ENCODE results near the gene CELF1.
A peak's percentile ranks its signal among the peaks of the same experiment; 100 is the strongest.

The CELF1 gene

DNA sequence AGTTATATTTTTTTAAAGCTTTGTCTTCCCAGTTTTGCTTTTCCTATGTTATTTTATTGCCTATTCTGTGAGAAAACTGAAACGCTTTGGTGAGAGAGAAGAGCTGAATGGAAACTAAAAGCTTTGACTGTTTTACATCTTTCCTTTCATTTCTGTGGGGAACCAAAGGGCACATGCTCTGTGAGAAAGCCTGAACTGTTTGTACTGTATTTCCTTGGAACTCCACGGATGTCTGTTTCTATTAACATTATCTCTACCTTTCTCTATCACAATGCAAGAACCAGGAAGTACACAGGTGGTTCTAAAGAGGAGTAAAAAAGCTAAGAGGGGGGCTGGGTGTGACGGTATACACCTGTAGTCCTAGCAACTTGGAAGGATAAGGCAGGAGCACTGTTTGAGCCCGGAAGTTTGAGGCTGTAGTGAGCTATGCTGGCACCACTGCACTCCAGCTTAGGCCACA lies 43.8 kb downstream of the CELF1 start:
- DNase-seq = no peak

DNA sequence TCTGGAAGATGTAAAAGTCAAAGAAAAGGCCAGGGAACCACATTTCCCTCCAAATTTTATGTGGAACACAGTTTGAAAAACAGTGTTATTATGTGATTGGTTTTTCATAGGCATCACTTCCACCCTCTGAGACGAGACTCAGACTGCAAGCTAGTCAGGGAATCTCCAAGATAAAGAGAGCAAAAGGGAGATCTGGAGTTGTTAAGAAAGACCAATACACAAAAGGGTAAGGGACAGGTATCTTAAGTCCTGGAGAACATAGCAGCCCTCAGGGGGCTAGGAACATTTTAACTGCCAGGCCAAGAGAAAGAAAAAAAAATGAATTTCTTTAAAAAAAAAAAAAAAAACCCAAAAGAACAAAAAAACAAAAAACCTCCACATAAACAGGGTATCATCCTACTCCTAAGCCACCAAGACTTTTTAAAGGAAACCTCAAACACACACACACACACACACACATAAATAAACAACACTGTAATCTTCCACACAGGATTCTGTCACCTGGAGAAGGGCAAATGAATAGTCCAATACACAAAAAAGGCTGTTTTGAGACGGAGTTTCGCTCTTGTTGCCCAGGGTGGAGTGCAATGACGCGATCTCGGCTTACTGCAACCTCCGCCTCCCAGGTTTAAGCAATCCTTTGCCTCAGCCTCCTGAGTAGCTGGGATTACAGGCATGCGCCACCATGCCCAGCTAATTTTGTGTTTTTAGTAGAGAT lies 44.5 kb downstream of the CELF1 start:
- DNase-seq = peak in 1 of 4 experiments; percentile 29

DNA sequence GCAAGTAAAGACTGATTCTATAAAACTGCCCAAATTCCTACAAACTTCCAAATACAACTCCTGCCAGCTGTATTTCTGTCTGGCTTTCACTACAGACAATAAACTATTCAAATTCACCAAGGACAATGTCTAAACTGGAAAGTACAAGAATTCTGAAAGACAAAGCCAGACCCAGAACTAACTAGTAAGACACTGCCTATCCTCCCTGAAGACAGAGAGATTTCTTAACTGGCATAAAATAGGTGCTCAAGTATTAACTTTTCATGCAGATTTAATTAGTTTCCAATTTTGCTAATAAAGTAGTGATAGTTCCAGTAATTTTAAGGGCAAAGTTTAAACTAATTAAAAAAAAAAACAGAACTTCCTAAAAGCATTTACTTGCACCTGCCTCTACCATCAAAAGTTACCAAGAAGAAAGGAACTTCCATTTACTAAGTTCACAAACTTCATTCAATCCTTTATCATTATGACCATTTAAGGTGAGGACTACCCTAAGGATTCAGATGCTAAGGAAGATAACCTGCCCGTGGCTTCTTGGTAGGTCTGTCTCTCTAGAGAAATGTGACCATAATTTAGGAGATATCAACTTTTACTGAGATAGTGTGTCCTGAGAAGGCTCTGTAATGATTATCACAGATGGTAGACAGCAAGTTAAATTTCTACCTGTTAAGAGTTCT lies 45.2 kb downstream of the CELF1 start:
- no peak for DNase-seq

DNA sequence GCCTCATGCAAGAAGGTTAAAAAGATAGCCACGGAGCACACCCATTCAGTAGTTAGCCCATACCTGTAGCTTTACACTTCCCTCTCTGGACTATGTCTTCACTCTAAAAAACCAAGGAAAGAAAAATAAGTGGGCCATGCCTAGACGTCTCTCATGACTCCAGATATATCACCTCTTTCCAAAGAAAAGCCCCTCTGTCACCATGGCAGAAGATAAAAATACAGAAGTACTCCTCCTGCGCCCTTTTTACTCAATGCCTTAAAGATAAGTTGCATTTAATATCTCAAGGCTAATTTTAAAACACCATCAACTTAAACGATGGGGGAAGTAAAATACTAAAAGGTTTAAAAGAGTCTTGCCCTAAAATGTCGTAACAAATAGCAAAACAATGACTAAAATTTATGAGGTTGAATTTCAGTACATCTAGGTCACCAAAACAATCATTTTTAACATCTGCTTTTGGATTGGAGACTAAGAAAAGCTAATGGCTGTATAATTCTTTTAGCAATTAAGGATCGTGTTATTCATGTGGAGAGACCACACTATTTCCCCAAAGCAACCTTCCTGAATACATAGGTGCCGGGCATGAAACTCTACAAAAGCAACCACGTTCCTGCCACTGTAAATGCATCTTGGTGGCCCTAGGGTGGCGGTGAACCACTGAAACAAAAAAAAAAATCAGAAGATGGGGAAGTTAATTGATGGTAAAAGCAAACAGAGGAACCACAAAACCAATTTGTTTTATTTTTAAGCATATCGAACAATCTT lies 46.0 kb downstream of the CELF1 start:
- peak in 1 of 4 experiments; percentile 35 for DNase-seq

DNA sequence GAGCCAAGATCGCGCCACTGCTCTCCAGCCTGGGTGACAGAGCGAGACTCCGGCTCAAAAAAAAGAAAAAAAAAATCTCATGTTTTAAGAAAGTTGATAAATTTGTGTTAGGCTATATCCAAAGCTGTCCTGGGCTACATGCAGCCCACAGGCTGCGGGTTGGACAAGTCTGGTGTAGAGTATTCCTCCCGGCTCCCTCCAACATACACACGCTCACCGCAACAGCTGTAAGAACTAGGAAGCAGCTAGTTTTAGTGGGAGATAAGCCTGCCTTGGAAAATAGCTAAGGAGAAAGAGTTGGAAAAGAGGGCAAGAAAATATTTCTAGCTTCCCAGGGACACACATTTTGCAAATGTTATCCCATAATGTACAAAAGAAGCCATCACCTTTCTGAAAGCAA lies 46.6 kb downstream of the CELF1 start:
- DNase-seq = no peak

DNA sequence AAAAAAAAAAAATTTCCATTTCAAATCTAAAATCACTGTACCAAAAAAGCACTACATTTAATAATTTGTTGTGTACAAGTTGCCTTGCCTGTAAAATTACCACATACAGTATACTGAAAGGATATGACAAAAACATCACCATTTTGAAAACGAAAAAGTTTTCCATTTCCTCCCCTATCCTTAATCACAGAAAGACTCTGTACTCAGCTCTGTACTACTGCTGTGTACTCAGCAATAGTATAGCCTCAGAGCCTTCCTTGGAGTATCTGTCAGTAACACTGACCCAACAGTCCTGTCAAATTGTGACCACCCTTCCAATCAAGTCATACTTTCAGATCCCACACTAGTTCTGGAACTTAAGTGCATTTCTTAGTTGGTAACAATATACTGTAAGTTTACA lies 48.0 kb downstream of the CELF1 start:
- no peak for DNase-seq

DNA sequence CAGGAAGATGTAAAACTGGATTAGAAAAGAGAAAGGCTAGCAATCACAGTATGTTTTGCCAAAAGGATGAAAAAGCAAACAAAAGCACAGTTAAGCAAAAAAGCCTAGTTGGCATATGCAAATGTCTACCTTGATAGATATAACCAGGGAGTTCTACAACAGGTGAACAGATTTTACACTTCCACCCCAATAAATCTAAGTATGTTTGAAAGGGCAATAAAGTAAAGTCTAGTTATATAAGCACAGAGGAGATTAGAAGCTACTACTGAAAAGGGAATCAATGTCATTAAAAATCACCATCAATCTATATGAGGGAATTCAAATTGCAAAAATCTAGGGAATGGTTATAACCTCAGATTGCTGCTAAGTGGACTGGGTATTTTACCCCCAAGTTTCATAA lies 49.7 kb downstream of the CELF1 start:
- no peak for DNase-seq

DNA sequence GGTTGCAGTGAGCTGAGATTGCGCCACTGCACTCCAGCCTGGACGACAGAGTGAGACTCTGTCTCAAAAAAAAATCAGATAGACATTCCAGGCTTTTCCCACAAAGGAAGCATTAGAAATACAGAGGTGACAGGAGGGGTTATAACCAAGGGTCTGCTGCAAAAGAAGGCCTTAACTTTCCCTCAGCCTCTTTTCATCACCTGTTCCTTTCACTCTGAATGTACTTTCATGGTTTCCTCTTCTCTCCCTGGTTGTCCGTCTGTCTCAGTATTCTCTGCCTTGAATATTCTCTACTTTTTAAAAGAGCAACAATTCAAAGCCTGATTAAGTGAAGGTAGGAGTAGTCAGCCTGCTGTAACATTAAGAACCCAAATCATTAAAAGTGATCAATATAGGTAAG lies 50.2 kb downstream of the CELF1 start:
- no peak for DNase-seq

DNA sequence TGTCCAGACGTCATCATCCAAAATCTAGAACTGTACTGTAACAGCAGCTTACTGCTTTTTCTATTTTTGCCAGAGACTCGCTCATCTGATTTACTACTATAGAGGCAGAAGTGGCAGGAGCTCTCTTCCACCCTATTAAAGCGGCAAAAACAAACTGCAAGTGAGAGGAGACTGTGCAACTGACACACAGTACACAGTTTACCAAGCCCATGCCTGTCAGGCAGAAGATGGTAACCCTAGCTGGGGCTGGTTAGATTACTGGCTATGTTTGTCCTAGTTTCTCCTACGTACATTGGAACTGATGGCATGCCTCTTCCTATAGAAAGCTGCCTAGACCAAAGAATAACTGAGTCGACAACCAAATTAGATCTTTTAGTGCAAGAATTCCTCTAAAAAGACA lies 51.8 kb downstream of the CELF1 start:
- no peak for DNase-seq

DNA sequence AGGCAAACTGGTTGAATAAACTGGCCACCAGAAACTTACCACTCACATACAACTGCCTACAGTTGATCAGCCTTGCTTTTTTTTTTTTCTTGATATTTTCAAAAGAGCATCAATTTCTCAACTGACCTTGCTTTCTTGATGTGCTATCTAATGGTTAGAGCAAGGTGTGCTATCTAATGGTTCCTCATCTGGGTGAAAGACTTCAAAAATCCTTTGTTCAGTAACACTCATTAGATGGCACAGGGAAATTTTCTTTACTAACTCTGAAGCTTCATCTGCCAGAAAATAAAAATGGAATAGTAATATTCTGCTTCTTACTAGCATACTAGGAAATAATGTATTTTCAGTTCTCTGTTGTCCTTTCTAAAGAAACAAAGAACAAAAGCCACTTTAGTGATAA lies 52.8 kb downstream of the CELF1 start:
- no peak for DNase-seq

DNA sequence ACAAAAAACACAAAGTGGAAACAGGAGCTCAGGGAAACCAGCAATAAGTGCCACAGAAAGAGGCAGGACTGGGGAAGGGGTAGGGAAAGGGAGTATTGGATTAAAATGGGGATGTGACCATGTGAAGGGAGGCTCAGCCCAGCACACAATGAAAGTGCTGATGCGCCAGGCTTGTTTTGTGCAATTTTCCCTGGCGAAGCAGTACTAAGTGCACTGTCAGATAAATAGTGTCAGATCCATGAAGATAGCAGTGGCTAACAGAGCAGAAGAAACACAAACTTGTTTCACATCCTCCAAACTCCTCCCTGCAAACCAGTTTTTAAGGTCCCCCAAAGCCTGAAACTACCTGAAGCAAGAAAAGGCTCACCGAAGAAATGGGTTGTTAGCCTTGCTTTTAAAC lies 53.3 kb downstream of the CELF1 start:
- DNase-seq = peak; percentile 59 to 81 (median 70)

DNA sequence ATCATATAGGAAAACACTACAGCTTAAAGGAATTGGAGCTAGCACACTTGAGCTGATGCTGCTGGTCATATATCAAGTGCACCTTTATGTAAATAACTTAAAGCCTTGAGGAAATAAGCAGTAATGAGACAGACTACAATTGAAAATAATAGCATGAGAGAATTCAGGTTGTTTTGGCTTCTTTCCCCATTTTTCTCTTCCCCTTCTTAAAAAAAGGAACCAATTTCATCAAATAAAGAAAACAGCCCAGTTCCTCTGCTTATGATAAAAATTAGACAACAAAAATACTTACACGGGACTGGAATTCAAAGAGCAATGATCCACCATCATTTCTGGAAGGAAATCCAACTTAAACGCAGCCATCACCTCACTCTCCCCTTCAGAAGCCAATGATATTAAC lies 53.8 kb downstream of the CELF1 start:
- DNase-seq = peak in 2 of 4 experiments; percentile 64 to 65

DNA sequence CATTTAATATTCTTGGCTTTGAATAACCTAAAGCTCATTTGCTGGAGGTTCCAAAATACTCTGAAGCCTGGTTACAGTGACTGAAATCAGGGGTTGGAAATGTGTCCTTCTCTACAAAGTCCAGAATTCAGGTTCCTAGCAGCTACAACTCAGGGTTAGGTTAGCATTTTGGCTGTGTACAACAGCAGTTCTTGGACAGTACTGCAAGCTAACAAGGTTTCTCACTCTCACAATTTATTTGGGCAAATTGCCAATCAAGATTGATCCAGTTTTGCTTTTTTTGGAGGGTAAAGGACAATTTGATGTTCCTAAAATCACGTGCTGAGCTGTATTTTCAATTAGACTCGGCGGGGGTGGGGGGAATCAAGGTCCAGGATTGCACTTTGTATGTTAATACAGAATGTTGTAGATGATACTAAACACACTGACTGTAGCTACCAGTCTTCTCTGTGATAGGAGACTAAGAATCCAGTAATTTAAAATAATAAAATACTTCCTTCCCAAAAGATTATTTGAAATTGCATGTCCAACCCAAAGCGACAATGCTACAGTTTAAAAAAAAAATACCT lies 54.3 kb downstream of the CELF1 start:
- no peak for DNase-seq

DNA sequence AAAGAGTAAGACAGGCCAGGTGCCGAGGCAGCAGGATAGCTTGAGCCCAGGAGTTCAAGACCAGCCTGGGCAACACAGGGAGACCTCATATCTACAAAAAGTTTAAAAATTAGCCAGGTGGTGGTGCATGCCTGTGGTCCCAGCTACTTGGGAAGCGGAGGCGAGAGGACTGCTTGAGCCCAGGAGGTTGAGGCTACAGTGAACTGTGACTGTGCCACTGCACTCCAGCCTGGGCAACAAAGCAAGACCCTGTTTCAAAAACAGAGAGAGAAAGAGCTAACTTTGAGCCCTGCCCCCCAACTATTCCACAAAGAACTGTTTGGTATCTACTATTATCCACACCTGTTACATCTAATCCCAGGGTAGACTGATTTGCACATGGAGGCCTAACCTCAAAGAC lies 54.8 kb downstream of the CELF1 start:
- no peak for DNase-seq

DNA sequence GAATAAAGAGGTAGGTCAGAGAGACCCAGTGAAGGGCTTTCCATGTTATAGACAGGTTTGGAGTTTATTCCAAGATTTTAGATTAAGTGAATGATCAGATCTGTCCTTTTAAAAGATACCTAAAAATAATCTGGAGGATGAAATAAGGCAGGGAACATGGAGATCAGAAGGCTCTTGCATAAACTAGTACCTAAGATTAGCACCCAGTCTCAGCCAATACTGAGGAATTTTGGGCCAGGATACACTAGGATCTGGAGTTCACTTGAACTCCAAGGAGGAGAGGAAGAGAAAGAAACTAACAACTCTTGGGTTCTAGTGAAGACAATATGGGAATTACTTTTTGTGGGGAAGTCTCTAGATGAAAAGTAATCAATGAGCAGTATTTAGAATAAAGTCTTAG lies 56.1 kb downstream of the CELF1 start:
- DNase-seq = no peak

DNA sequence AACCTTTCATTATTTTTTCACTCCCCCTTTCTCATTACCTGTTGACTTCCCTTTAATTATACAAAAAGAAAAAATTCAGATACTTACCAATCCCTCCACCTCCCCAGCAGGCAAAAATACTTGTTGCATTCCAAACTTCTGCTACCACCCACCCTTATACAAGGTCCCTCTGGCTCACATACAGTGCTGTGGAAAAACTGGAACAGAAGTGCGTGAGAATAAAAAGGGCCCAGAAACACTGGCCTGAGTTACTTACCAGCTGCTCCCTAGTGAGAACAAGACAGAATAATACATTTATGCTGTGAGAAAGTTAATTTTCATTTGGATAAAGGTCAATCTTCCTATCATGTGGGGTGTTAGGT lies 57.1 kb downstream of the CELF1 start:
- no peak for DNase-seq

DNA sequence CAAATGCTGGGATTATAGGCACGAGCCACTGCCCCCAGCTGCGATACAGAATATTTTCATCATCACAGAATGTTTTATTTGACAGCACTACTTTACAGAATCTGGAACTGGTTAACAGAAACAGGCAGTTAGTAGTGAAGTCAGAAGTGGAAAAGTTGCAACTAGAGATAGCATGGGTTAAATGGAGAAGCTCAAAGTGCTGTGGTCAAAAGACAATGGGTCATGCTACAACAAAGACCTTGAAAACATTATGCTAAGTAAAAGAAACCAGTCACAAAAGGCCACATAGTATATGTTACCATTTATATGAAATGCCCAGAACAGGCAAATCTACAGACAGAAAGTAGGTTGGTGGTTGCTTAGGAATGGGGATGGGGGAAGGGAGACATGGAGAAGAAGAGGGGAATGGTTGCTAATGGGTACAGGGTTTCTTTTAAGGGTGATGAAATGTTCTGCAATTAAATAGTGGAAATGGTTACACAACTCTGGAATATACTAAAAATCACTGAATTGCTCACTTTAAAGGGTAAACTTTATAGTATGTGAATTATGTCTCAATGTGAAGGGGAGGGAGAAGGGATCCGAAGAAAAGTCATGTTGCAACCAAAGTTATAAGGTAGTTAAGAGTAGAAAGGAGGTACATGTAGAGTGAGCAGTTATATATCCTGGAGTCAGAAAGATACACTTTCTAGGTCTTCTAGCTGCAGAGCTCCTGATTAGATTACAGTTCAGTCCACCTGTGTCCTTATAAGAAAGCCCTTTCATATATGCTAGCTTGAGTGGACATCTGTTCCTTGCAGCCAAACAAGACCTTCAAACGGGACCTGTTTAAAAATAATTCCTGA lies 57.7 kb downstream of the CELF1 start:
- DNase-seq = peak in 3 of 4 experiments; percentile 10 to 57 (median 52)

DNA sequence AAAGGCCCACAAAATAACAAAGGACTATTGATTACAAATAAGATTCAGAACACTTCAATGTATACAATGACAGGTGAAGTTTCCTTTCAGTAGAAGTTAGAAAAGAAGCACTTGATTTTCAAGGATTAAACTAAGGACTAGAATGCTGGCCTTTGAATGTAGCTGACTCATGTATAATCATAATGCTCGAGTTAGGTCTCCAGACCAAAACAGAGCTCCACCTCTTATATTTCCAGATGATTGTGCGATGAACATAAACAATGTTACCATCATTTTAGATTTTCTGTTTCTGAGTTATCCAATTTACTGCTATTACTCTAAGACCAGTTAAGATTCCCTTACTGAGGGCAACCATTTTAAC lies 63.6 kb downstream of the CELF1 start:
- no peak for DNase-seq

DNA sequence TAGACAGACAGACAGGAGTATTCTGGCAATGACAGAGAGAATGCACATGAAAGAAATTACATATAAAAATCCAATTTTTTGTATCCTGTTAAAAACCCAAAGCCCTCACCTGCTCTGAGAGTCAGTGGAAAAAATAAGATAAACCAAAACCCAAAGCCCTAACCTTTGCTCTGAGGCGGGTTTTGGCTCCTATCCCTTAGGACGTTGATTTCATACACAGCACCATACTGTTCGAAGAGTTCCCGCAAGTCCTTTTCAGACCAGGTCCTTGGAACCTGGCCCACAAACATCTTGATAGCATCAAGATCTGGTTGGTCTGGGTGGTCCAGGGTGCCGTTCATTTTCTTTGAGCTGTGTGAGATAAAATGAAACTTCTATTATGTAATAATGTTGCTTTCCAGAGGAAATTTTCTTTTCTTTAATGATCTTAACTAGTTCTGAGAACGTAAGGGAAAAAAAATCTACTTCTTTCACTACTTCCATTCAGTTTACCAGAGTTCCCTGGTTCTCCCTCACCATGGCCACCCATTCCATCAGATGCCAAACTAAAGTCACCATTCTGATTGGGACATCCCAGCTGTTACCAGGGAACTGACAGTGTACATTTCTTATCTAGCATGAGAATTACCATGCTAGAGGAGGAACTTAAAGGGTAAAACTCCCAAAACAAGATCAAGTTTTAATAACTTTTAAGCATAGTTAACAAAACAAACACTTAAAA lies 64.1 kb downstream of the CELF1 start:
- no peak for DNase-seq

DNA sequence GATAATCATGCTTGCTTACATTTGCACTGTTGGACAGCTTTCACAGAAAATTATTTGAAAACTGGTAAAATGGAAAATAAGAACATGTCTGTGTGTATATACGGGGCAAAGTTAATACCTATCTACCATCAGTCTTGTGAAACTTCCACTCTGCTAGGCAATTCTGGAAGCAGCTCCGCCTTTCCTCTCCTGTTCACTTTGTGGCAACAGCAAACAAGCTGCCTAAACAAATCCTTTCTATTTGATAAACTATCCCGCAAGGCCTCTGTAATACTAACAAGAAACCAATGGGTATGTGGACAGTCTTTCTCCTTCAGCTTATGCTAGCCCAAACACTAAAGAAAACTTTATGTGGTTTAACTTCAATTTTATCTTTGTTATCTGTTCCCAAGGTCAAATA lies 64.8 kb downstream of the CELF1 start:
- DNase-seq = no peak

DNA sequence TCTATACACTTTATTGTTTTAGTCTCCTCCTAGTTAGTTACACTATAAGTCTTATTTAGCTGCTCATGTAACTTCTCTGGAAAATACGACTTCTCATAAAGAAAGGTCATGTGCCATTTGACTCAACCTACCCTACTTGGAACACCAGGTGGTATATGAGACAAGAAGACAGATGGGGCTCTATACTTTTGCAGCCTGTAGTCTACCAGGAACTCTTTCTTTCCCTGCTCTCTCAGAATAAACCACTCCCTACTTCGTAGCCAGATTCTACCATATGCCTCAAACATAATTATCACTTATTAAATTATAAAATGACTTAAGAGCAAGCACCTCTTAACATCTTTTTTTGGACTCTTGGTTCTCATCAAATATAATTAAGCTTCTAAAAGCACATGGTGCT lies 65.5 kb downstream of the CELF1 start:
- no peak for DNase-seq

DNA sequence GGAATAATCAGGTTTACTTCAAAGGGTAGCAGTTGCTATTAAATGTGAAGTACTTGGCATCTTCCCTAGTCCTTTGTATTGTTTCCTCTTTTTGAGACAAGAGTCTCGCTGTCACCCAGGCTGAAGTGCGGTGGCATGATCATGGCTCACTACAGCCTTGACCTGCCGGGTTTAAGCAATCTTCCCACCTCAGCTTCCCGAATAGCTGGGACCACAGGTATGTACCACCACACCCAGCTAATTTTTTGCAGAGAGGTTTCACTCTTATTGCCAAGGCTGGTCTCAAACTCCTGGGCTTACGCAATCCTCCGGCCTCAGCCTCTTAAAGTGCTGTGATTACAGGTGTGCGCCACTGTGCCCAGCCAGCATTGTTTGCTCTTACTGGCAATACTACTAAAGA lies 67.8 kb downstream of the CELF1 start:
- DNase-seq = peak; percentile 31 to 70 (median 66)

Data from suppressor macrophage (primary cell).